SK-N-SH treated with all-trans-retinoic acid at 6 μM for 48 hours (cell line): ENCODE results near the gene PARD3.
"Not testable (repeated sequence)": the region's sequence is repeated elsewhere in the genome, so short reads cannot be mapped to it uniquely, and the experiment has no call there.

Source experiments
- ARNTL ChIP-seq: fragments of 450-650 bp; formaldehyde crosslinking; IDR thresholded peaks from 2 replicates; pipeline ENCODE4 v1.5.0; 2020; ENCODE audit warnings: low read depth, mild to moderate bottlenecking, moderate library complexity, borderline replicate concordance
- CSDC2 ChIP-seq: fragments of 250-450 bp; sonication (Bioruptor Pico); IDR thresholded peaks from 2 replicates; pipeline ENCODE4 v1.5.0; 2020; ENCODE audit warnings: mild to moderate bottlenecking, moderate library complexity
- CSRNP3 ChIP-seq: fragments of 250-450 bp; sonication (Bioruptor Pico); IDR thresholded peaks from 2 replicates; pipeline ENCODE4 v1.5.1; 2021; ENCODE audit warnings: mild to moderate bottlenecking, moderate library complexity
- ESRRG ChIP-seq: fragments of 250-450 bp; sonication (Bioruptor Pico); IDR thresholded peaks from 2 replicates; pipeline ENCODE4 v1.6.1; 2021; ENCODE audit warnings: mild to moderate bottlenecking
- ISL1 ChIP-seq: fragments of 250-450 bp; sonication (Bioruptor Pico); IDR thresholded peaks from 2 replicates; pipeline ENCODE4 v2.1.2; 2022; ENCODE audit warnings: mild to moderate bottlenecking, moderate library complexity
- RARB ChIP-seq: fragments of 250-450 bp; sonication (Bioruptor Pico); IDR thresholded peaks from 2 replicates; pipeline ENCODE4 v1.8.0; 2021; ENCODE audit warnings: mild to moderate bottlenecking, moderate library complexity
- TOX ChIP-seq: fragments of 250-450 bp; sonication (Bioruptor Pico); IDR thresholded peaks from 2 replicates; pipeline ENCODE4 v1.8.0; 2021; ENCODE audit warnings: mild to moderate bottlenecking, moderate library complexity, borderline replicate concordance
- ZNF8 ChIP-seq: fragments of 450-650 bp; formaldehyde crosslinking; IDR thresholded peaks from 2 replicates; pipeline ENCODE4 v1.5.0; 2020; ENCODE audit warnings: mild to moderate bottlenecking, moderate library complexity
- TF ChIP-seq, protein P1 (sequence below): fragments of 250-450 bp; sonication (Bioruptor Pico); IDR thresholded peaks from 2 replicates; pipeline ENCODE4 v1.8.0; 2020; ENCODE audit warnings: mild to moderate bottlenecking, moderate library complexity, borderline replicate concordance

GRCh38 chr10:34426538-34427157, 388.4 kb downstream of the PARD3 start:
- not testable (repeated sequence) for TF ChIP-seq ISL1 (CRISPR knock-in tag); ESRRG (CRISPR knock-in tag); ARNTL (CRISPR knock-in tag); CSDC2; TOX (CRISPR knock-in tag); CSRNP3 (CRISPR knock-in tag); ZNF8; RARB (CRISPR knock-in tag)
- TF ChIP-seq, protein P1, sequence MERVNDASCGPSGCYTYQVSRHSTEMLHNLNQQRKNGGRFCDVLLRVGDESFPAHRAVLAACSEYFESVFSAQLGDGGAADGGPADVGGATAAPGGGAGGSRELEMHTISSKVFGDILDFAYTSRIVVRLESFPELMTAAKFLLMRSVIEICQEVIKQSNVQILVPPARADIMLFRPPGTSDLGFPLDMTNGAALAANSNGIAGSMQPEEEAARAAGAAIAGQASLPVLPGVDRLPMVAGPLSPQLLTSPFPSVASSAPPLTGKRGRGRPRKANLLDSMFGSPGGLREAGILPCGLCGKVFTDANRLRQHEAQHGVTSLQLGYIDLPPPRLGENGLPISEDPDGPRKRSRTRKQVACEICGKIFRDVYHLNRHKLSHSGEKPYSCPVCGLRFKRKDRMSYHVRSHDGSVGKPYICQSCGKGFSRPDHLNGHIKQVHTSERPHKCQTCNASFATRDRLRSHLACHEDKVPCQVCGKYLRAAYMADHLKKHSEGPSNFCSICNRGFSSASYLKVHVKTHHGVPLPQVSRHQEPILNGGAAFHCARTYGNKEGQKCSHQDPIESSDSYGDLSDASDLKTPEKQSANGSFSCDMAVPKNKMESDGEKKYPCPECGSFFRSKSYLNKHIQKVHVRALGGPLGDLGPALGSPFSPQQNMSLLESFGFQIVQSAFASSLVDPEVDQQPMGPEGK = not testable (repeated sequence)
